Right atrium auricular region (tissue), 2 donors: ENCODE data around the gene SLC8A1. TPM values are rescaled to one million over a fixed set of nuclear protein-coding genes. Genes with fewer than 3 reads are reported as not detected.
A peak's percentile ranks its signal among the peaks of the same experiment; 100 is the strongest.

ENCODE experiments used
- DNase-seq: peaks from one replicate; pipeline ENCODE4 v3.0.0-alpha.2; 2019; ENCODE audit warnings: low spot score
- H3K27ac ChIP-seq, 2 donors: fragments of 200-600 bp; sonication (generic); 1 replicate in 1 of 2; 2 replicates in 1 of 2; pipeline ENCODE4 v1.5.1; 2016 to 2019
- H3K27me3 ChIP-seq, 2 donors: fragments of 200-600 bp; sonication (generic); one replicate each; pipeline versions ENCODE4 v1.5.1 to v1.6.0; 2017 to 2019
- H3K36me3 ChIP-seq: fragments of 200-600 bp; sonication (generic); one replicate; pipeline ENCODE4 v1.5.1; 2016
- H3K4me1 ChIP-seq, 2 donors: fragments of 200-600 bp; sonication (generic); one replicate each; pipeline versions ENCODE4 v1.5.1 to v1.6.0; 2017 to 2019
- H3K4me3 ChIP-seq, 2 donors: fragments of 200-600 bp; sonication (generic); 1 replicate in 1 of 2; 2 replicates in 1 of 2; pipeline ENCODE4 v1.5.1; 2017 to 2019; ENCODE audit warnings: mild to moderate bottlenecking in 1 of 2, moderate library complexity in 1 of 2
- H3K9me3 ChIP-seq, 2 donors: fragments of 200-600 bp; sonication (generic); one replicate each; pipeline ENCODE4 v1.5.1; 2019
- total RNA-seq, 2 donors: library from RNA; depleted of rRNA; stranded (reverse); fragments of >200 nt; gene quantifications; one replicate each; pipeline ENCODE4 v1.1.0, GENCODE V29; 2016
- TF ChIP-seq, protein P1 (sequence below), 2 donors: fragments of 200-600 bp; sonication (generic); IDR thresholded peaks; one replicate each; pipeline ENCODE4 v1.5.1; 2019; ENCODE audit warnings: antibody characterized with exemption in 2 of 2

The SLC8A1 gene
- total RNA-seq, 2 donors from 2014 or later, result 493 to 738 TPM

DNA sequence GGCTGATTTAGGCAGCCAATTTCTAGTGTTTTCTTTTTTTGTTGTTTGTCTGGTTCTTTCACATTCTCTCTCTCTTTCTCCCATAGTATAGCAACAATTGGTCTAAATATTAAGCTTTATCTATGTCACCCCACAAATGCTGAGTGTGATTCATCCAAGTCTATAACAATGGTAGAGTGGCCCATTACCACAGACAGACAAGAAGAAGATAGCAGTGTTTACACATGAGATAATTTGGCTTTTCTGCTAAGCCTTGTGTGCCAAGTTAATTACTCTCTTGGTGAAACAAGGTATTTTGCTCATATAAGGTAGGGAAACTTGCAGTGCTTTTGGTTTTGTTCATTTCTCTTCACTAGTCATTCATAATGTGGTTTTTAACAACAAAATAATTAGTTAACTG lies 166.5 kb downstream of the SLC8A1 start:
- TF ChIP-seq, protein P1, sequence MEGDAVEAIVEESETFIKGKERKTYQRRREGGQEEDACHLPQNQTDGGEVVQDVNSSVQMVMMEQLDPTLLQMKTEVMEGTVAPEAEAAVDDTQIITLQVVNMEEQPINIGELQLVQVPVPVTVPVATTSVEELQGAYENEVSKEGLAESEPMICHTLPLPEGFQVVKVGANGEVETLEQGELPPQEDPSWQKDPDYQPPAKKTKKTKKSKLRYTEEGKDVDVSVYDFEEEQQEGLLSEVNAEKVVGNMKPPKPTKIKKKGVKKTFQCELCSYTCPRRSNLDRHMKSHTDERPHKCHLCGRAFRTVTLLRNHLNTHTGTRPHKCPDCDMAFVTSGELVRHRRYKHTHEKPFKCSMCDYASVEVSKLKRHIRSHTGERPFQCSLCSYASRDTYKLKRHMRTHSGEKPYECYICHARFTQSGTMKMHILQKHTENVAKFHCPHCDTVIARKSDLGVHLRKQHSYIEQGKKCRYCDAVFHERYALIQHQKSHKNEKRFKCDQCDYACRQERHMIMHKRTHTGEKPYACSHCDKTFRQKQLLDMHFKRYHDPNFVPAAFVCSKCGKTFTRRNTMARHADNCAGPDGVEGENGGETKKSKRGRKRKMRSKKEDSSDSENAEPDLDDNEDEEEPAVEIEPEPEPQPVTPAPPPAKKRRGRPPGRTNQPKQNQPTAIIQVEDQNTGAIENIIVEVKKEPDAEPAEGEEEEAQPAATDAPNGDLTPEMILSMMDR (IDR thresholded peaks at IDR 0.05), result no peak
- Histone ChIP-seq H3K4me1 (peaks cover 0 to 55% of the 10 kb centered on the region in 2 donors), H3K27ac (peak overlapping the region in 1 of 2 donors; percentile 23), H3K27me3 (no peaks in the 10 kb centered on the region), H3K9me3 (no peaks in the 10 kb centered on the region), H3K36me3 (no peaks in the 10 kb centered on the region), H3K4me3 (no peak overlapping the region)
- no peak for DNase-seq

GRCh38 chr2:40284797-40285196 lies 167.1 kb downstream of the SLC8A1 start:
- no peaks in the 10 kb centered on the region for H3K36me3 ChIP-seq
- H3K9me3 ChIP-seq, result no peaks in the 10 kb centered on the region
- TF ChIP-seq, protein P1 (IDR thresholded peaks at IDR 0.05), result peak in 1 of 2 donors; percentile 52
- peak overlapping the region in 1 of 2 donors; percentile 23 for H3K27ac ChIP-seq
- no peak for DNase-seq
- peaks cover 0 to 58% of the 10 kb centered on the region in 2 donors for H3K4me1 ChIP-seq
- no peaks in the 10 kb centered on the region for H3K27me3 ChIP-seq
- H3K4me3 ChIP-seq, result no peak overlapping the region

- H3K4me3 ChIP-seq, result no peak overlapping the region
- TF ChIP-seq, protein P1 (IDR thresholded peaks at IDR 0.05), result no peak
- peaks cover 0 to 70% of the 10 kb centered on the region in 2 donors for H3K4me1 ChIP-seq
- DNase-seq, result no peak
- H3K27me3 ChIP-seq, result no peaks in the 10 kb centered on the region
- peak overlapping the region; percentile 45 to 75 for H3K27ac ChIP-seq
- H3K9me3 ChIP-seq, result no peaks in the 10 kb centered on the region
- H3K36me3 ChIP-seq, result no peaks in the 10 kb centered on the region
Measured at GRCh38 chr2:40283111-40283909, 168.6 kb downstream of the SLC8A1 start.

- peaks cover 0 to 62% of the 10 kb centered on the region in 2 donors for H3K4me1 ChIP-seq
- H3K27ac ChIP-seq, result peak overlapping the region in 1 of 2 donors; percentile 75
- DNase-seq, result no peak
- H3K36me3 ChIP-seq, result no peaks in the 10 kb centered on the region
- no peaks in the 10 kb centered on the region for H3K9me3 ChIP-seq
- TF ChIP-seq, protein P1 (IDR thresholded peaks at IDR 0.05), result no peak
- peak overlapping the region; percentile 1 to 18 for H3K4me3 ChIP-seq
- no peaks in the 10 kb centered on the region for H3K27me3 ChIP-seq
Measured at GRCh38 chr2:40282428-40282827, 169.5 kb downstream of the SLC8A1 start.

- H3K27ac ChIP-seq, result peak overlapping the region; percentile 66 to 75
- H3K4me1 ChIP-seq, result peaks cover 0 to 62% of the 10 kb centered on the region in 2 donors
- no peak for DNase-seq
- H3K36me3 ChIP-seq, result no peaks in the 10 kb centered on the region
- H3K4me3 ChIP-seq, result no peak overlapping the region
- H3K9me3 ChIP-seq, result no peaks in the 10 kb centered on the region
- TF ChIP-seq, protein P1 (IDR thresholded peaks at IDR 0.05), result no peak
- H3K27me3 ChIP-seq, result no peaks in the 10 kb centered on the region
Measured at GRCh38 chr2:40281021-40281940, 170.6 kb downstream of the SLC8A1 start.
